Measurements from ENCODE around the gene C19orf38.
"Not testable (repeated sequence)": the region's sequence is repeated elsewhere in the genome, so short reads cannot be mapped to it uniquely, and the experiment has no call there.

Gene C19orf38

DNA sequence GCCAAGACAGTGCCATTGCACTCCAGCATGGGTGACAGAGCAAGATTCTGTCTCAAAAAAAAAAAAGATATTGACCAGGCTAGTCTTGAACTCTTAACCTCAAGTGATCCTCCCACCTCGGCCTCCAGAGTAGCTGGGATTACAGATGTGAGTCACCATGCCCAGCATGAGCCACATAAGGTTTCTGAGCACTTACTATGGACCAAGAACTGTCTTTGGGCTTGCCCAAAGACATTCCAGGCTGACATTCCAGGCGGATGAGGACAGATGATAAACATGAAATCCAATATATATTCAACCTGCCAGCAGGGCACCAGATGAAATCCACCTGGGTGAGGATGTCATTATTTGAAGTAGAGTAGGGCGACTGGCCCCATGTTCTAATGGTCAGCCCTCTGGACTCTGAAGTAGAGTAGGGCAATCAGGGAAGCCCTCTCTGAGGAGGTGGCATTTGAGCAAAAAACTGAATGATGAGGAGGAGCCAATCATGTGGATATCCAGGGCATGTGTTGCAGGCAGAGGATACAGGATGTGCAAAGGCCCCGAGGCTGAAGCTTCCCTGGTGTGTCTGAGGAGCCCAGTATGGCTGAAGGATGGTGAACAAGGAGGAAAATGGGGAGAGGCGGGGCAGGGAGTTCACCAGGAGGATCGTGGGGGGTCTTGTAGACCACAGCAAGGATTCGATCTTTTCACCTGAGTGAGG is 4.0 kb downstream of the C19orf38 start:
- peak; percentile 20 for DNase-seq (ENCODE audit: low read depth)

DNA sequence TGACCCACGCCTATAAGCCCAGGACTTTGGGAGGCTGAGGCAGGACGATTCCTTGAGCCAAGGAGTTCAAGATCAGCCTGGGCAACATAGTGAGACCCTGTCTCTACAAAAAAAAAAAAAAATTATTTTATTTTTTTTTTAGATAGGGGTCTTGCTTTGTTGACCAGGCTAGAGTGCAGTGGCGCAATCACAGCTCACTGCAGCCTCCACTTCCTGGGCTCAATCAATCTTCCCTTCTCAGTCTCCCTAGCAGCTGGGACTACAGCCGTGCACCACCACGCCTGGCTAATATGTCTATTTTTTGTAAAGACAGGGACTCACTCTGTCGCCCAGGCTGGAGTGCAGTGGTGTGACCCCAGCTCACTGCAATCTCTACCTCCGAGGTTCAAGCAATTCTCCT is 4.7 kb downstream of the C19orf38 start:
- DNase-seq (ENCODE audit: low read depth): no peak

DNA sequence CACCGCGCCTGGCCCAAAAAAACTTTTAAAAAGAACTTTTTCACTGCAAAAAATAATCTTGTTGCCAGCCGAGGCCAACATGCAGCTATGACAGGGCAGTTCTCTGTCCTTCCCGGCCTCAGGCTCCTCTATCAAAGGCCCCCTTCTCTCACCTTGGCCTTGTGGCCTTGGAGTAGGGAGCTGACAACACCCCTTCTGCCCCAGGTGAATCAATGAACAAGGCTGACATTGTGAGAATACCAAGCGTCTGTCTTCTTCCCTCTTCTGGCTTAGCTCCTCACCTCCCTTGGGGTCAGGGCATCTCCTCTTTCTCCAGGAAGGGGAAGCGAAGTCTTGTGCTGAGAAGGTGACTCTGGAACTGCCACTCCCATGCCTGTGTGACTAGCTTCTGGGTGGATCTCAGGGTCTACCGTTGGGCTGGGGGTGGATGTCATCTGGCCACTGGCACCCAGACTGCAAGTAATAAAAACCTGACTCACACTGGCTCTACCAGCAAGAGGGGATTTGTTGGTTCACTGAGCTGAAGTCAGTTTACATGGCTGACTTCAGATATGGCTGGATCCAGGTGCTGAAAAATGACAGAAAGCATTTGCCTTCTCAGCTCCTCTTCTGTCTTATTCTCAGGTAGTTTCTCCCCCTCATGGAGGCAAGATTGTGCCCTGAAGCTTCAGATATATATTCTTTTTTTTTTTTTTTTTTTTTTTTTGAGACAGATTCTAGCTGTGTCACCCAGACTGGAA is 6.3 kb downstream of the C19orf38 start:
- DNase-seq (ENCODE audit: low read depth): no peak

DNA sequence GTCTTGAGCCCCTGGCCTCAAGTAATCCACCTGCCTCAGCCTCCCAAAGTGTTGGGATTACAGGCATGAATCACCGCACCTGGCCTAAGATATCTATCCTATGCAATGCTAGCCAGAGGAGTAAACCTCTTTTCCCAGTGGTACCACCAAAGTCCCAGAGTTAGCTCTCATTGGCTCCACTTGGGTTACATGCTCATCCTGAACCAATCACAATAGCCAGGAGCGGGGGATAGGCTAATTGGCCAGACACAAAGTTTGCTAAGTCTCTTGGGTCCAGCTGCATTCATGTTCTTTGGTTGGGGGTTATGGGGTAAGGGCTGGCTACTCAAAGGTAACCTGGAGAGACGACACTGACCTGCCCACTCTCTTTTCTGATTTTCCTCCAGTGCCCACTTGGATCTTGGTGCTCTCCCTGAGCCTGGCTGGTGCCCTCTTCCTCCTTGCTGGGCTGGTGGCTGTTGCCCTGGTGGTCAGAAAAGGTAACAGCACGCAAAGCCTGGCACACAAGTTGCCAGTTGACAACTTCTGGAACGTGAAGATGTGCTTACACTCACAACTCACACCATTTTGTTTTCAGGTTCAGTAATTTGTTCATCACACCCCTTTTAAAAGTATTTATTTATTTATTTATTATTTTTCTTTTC is 7.8 kb downstream of the C19orf38 start:
- no peak for DNase-seq (ENCODE audit: low read depth)

DNA sequence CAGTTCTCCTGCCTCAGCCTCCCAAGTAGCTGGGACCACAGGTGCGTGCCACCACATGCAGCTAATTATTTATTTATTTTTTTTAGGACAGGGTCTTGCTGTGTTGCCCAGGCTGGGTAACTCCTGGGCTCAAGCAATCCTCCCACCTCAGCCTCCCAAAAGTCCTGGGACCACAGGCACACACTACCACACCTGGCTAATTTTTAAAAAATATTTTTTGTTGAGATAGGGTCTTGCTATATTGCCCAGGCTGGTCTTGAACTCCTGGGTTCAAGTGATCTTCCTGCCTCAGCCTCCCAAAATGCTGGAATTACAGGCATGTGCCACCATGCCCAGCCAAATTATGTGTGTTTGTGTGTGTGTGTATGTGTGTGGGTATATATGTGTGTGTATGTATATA is 8.7 kb downstream of the C19orf38 start:
- DNase-seq (ENCODE audit: low read depth): not testable (repeated sequence)

- no peak for DNase-seq (ENCODE audit: low read depth)
These were observed 10.1 kb downstream of the C19orf38 start for GRCh38 chr19:10858204-10858828.

GRCh38 chr19:10861103-10861651 is 13.0 kb downstream of the C19orf38 start:
- no peak for DNase-seq (ENCODE audit: low read depth)

GRCh38 chr19:10862561-10863106 is 14.4 kb downstream of the C19orf38 start:
- no peak for DNase-seq (ENCODE audit: low read depth)

GRCh38 chr19:10863107-10863717 is 15.0 kb downstream of the C19orf38 start:
- DNase-seq (ENCODE audit: low read depth): no peak

DNA sequence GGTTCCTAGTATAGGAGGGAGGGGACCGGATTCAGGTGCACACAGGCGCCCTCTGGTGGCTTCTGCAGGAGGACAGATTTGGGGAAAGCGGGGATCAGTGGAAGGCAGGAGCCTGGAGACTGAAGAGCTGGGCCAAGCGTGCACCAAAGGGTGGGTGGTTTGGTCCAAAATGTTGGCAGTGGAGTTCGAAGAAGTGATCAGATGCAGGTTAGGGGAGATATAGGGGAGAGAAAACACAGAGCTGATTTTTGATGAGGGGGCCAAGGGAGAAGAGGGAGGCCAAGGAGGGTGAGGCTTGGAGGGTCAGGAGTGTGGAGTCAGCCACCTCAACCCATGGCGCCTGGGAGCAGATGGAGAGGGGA is 16.3 kb downstream of the C19orf38 start:
- DNase-seq (ENCODE audit: low read depth): peak; percentile 52

DNA sequence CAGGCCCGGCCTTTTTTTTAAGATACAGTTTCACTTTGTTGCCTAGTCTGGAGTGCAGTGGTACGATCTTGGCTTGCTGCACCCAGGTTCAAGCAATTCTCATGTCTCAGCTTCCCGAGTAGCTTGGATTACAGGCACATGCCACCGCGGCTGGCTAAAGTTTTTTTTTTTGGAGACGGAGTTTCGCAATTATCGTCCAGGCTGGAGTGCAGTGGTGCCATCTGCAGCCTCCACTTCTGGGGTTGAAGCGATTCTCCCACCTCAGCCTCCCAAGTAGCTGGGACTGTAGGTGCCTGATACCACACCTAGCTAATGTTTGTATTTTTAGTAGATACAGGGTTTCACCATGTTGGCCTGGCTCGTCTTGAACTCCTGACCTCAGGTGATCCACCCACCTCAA is 18.3 kb downstream of the C19orf38 start:
- no peak for DNase-seq (ENCODE audit: low read depth)

DNA sequence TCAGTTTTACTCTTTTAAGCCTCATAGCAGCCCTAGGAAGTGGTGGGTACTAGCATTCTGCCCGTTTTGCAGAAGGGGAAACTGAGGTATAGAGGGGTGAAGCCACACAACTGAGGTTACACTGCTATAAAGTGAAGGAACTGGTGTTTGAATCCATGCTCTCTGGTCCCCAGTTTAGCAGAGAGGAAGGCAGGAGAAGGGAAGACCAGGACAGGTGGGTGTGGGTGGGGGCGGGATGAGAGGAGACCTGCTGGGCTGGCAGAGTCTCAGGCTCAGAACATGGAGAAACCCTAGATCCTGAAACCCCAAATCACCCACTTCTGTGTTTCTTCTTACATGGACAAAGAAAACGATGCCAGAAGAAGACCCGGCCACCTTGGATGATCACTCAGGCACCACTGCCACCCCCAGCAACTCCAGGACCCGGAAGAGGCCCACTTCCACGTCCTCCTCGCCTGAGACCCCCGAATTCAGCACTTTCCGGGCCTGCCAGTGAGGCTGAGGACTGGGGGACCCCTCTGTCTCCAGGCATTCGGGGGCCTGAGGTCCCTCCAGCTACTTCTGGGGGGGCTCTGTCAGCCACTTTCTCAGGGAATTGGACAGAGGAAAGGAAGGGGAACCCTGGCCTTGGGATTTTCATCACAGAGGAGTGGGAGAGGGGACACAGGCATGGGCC is 20.8 kb downstream of the C19orf38 start:
- DNase-seq (ENCODE audit: low read depth): no peak

GRCh38 chr19:10869872-10870311 is 21.7 kb downstream of the C19orf38 start:
- DNase-seq (ENCODE audit: low read depth): not testable (repeated sequence)

- no peak for DNase-seq (ENCODE audit: low read depth)
These were observed 22.3 kb downstream of the C19orf38 start for GRCh38 chr19:10870501-10870954.

DNA sequence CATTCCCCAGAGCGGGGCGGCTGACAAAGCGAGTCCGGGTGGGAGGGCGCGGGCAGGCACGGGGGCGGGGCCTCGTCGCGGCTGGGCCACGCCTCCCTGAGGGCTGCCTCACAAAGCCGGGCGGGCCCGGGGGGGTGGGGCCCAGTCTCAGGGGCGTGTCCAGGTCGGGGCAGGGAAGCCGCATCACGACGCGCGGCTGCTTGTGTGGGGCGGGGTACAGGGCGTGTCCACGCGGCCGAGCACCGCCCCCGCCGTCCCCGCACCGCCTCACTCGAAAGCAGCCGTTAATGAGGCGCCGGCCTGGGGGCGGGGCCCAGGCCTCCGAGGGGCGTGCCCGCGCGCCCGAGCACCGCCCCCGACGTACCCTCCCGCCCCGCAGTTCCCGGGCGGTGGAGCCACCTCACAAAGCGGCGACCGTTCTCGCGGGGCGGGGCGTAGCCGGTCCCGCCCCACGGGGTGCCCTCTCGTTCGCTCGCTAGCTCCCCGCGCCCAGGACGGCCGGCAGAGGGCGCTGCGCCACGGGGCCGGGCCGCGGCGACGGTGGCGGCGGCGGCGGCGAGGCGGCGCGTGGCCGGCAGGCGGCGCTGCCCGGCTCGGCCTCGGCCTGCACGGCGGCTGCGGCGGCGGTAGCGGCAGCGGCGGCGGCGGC is 22.9 kb downstream of the C19orf38 start, which contains the start of gene CARM1:
Gene CARM1, plus strand, starts transcription at position 599 of the 649 bp plus-strand sequence. CDS start 150 bp downstream, outside the sequence.
- DNase-seq (ENCODE audit: low read depth): peak; percentile 98

GRCh38 chr19:10871711-10872545 is 23.7 kb downstream of the C19orf38 start:
- DNase-seq (ENCODE audit: low read depth): no peak

GRCh38 chr19:10872546-10873107 is 24.4 kb downstream of the C19orf38 start:
- no peak for DNase-seq (ENCODE audit: low read depth)

DNA sequence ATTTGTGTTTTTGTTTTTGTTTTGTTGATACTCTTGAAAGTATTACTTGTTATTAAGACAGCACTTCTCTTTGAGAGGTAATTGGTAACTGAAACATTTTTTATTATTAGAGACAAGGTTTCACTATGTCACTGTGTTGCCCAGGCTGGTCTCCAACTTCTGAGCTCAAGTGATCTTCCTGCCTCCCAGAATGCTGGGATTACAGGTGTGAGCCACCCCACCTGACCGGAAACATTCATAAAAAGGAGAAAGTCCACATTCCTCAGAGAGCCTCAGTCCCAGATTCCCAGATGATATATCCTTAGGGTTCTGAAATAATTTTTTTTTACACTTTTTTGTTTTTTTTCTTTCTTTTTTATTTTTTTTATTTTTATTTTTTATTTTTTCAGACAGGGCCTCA is 25.8 kb downstream of the C19orf38 start:
- no peak for DNase-seq (ENCODE audit: low read depth)
